DMS53 treated with DMSO at 0.1 percent for 48 hours (cell line): Measurements from ENCODE around the gene ABAT.

ENCODE experiments used
- DNase-seq: peaks from one replicate; lab custom pipeline; 2025; ENCODE audit not compliant: unreplicated experiment; lab: John Stamatoyannopoulos, UW

The ABAT gene

GRCh38 chr16:8714807-8715206 lies 40.4 kb downstream of the ABAT start:
- no peak for DNase-seq

- no peak for DNase-seq
These were observed 41.6 kb downstream of the ABAT start for GRCh38 chr16:8716052-8716451.

- DNase-seq: no peak
These were observed 42.2 kb downstream of the ABAT start for GRCh38 chr16:8716592-8716991.

- no peak for DNase-seq
These were observed 43.1 kb downstream of the ABAT start for GRCh38 chr16:8717469-8717868.

GRCh38 chr16:8717892-8718415 lies 43.5 kb downstream of the ABAT start:
- no peak for DNase-seq

GRCh38 chr16:8718851-8719680 lies 44.6 kb downstream of the ABAT start:
- DNase-seq: no peak

GRCh38 chr16:8720080-8720966 lies 45.9 kb downstream of the ABAT start:
- peak; percentile 76 for DNase-seq

- no peak for DNase-seq
These were observed 46.5 kb downstream of the ABAT start for GRCh38 chr16:8720967-8721308.

- DNase-seq: no peak
These were observed 47.1 kb downstream of the ABAT start for GRCh38 chr16:8721336-8722024.

GRCh38 chr16:8722025-8722348 lies 47.6 kb downstream of the ABAT start:
- DNase-seq: no peak

- DNase-seq: no peak
These were observed 51.2 kb downstream of the ABAT start for GRCh38 chr16:8725513-8726178.

GRCh38 chr16:8727131-8727806 lies 52.9 kb downstream of the ABAT start:
- no peak for DNase-seq

GRCh38 chr16:8727857-8728618 lies 53.6 kb downstream of the ABAT start:
- no peak for DNase-seq

- no peak for DNase-seq
These were observed 55.4 kb downstream of the ABAT start for GRCh38 chr16:8729779-8730334.

GRCh38 chr16:8730335-8730915 lies 56.0 kb downstream of the ABAT start:
- DNase-seq: no peak

- peak; percentile 84 for DNase-seq
These were observed 59.6 kb downstream of the ABAT start for GRCh38 chr16:8733849-8734540.

- no peak for DNase-seq
These were observed 61.2 kb downstream of the ABAT start for GRCh38 chr16:8735574-8735973.

- DNase-seq: no peak
These were observed 61.8 kb downstream of the ABAT start for GRCh38 chr16:8736123-8736668.
